ENCODE measurements around the gene HSD11B2.

HSD11B2 gene

DNA sequence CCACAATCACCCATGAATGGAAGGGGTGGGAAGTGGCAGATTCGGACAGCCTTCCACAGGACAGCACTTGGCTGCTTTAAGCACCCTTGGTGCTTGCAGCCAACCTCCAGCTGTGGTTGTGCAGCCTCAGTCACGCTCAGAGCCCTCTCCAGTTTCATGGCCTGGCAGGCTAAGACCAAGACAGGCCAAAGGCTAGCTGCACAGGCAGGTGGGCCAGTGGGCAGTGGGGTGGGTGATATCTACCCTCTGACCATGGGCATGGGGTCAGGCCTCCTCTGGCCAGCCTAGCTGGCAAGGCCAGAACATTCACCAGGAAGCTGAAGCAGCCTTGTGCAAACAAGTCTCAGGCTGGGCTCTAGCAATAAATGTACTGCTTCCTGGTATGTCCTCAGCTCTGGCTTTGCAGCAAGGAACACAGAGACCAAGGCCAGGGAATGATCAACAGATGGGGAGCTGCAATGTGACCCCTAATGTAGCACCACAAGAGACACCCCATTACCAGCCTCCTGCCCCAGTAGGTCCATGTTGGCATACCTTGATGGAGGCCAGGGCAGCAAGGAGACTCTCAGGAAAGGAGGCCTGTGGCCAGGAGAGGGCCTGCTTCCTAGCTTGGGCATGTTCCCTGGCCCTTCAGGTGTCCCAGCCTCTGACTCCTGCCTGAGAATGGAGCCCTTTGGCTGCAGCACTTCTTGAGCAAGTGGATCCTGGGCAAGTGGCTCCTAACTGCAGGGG is 20.9 kb downstream of the HSD11B2 start:
- no peak for DNase-seq (ENCODE audit: low spot score)

DNA sequence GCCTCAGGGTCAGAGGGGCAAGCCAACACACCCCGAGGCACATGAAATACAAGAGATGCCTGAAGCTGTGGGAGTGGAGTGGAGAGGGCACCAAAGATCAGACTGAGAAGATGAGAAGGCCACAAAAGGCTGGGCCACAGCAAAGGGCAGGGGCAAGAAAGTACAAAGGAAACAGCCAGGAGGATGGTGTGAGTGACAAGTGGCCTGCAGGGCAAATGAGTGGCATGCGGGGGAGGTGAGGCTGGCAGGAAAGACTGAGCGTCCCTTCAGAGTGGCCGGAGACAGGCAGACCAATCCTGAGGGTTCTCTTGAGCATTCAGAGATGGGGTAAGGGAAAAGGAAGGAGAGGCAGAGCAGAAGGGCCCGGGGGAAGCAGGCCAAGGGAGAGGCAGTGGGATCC is 23.2 kb downstream of the HSD11B2 start:
- DNase-seq (ENCODE audit: low spot score): no peak

DNA sequence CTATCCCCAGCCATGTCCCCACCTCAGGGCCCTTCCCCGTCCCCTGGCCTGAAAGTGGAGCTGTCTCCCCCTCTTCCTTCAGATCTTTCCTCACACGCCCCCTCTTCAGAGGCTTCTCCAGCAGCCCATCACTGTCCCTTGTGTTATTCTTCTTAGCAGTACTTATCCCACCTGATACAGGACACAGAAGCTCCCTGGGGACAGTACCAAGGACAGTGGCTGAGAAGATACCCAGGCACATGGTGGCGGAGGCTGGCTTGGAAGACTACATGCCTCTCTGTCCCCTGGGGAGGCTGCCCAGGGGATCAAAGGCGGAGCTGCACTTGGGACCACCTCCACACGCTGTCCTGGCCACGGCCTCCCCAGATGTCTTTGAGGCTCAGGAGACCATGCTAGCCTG is 23.9 kb downstream of the HSD11B2 start:
- no peak for DNase-seq (ENCODE audit: low spot score)

DNA sequence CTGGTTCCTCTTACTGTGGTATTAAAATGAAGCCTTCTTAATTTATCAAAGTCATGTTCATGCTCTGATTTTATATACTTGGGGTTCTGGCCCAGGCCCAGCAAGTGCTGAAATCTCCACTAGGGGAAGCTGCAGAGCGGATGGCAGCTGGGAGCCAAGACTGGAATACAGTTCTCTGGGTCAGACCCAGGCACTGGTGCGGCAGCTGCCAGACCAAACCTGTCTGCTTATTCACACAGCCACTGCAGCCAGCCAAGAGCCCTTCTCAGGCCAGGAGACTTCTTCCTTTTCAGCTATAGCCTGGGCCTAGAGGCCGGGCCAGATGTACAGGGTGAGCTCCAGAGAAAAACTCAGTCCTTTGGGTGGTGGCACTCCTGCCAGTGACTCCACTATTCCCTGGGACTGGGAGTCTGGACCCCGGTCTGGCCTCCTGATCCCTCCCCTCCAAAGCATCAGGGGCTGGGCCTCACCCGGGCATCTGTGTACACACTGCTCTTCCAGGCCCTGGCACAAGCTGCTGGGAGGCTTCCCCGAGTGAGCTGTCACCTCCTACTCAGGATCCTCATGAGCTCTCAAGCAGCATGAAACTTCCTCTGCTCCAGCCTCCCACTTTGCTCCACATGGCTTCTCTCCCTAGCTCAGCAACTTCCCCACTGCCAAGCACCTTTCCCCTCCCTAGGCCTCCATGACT is 25.6 kb downstream of the HSD11B2 start:
- DNase-seq (ENCODE audit: low spot score): no peak

DNA sequence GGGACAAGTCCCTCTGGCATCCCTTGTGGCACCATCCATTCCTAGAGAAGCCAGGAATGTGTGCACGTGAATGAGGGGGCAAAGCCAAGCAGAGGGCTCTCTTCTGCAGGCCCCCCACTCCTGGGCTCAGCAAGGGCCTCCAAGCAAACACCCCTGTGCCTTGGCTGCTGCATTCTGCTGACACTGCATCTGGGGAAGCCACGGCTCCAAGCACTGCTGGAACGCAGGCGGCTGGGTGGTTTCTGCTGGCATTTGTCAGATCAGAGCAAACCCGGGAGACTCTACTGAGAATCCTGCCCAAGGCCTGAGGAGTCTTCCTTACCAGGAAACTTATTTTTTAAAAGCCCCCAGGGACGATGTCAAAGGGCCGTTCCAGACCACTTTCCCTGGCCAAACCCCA is 26.7 kb downstream of the HSD11B2 start:
- DNase-seq (ENCODE audit: low spot score): no peak

DNA sequence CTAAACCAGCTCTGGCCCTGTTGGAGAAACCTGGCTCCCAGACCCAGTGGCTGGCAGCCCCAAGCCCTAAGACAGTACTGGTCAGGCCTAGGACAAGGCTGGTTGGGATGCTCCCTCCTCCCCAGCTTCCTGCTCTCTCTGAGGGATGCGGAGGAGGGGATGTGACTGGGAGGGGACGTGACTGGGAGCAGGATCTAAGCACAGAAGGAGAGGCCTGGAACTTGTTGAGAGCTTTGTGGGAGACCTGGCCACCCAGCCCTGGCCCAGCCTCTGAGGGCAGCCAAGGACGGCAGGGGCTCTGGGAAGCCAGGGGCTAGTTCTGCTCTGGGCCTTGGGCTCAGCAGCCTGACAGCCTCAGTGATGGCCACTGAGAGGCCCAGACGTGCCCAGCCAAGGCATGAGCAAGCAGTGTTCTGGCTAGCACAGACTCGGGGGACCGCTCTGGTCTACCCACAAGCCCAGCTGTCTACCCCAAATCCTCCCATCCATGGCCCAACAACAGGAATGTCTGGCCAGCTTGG is 27.3 kb downstream of the HSD11B2 start:
- no peak for DNase-seq (ENCODE audit: low spot score)

DNA sequence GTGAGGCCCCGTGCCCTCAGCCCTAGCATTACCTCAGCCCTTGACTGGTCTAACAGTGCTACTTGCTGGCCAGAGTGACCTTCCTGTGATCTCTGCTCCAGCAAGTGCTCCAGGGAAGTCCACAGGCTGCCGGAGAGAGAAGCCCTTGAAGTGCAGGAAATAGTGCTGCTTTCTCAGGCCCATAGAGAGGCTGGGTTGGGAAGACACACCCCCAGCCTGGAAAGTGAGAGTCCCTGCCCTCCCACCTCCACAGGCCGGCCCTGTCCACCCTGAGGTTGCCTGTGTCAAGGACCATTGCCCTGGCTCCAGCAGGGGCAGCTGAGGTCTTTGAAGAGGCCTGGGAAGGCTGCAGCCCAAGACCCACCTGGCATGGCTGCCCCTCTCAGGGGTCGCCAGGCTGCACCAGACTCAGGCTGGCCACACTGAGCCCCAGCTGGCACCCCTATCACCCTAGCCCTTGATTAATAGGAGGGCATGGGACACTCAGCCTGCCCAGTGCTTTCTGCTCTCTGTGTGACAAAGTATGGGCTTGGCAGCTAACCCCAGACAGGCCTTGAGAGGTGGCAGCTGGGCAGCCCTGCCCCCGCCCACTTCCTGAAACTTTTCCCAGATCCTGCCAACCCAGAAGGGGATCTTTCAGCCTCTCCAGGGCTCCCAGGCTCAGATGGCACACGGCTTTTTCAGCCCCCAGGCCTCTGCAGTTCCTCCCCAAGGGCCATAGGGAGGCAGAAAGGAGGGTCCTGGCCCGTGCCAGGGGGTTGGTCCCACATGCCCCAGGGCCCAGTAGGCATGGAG is 28.3 kb downstream of the HSD11B2 start:
- no peak for DNase-seq (ENCODE audit: low spot score)

DNA sequence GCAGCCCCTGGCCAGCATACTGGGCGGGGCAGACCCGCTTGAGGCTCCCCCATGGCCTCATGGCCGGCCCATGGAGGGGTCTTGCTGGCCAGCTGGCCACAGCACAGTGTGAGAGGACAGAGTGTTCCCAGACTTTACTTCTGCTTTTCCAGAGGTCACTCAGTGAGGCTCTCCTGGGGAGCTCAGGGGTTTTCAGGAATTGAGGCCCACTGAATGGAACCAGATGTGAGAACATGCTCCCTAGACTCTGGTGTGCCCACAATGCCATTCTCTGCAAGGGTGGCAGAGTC is 28.9 kb downstream of the HSD11B2 start:
- no peak for DNase-seq (ENCODE audit: low spot score)

DNA sequence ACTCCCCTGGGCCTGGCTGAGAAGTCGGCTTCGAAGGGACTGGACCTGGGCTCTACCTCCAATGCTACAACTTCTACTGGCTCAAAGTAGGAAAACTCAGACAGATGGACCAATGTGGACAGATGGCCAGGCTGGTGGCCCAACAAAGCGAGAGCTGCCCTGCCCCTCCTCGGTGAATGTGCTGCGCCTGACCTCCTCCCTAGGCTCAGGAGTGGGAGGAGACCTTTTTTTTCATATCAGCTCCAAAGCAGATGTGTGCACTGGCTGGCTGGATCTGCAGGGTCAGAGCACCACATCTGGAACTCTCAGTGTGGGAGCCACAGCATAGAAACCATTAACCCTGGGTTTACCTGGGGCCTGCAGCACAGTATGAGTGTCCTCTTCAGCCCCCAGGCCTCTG is 29.2 kb downstream of the HSD11B2 start:
- no peak for DNase-seq (ENCODE audit: low spot score)

DNA sequence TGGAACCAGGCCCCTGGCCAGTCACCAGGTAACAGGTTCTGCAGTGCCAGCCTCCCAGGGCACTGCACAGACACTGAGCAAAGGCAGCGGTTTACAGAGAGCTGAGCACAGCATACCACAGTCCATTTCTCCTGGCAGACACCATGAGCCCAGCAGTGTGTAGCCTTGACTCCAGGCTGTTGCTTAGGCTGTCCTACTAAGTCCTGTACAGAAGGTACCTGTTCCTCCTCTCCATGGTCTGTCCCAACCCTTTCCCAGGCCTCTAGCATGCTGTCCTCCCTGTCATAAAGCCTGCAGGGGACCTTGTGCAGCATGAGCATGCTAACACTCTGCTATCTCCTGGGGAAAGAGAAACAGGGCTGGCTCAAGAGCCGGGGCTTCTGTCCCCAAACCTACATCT is 30.0 kb downstream of the HSD11B2 start:
- no peak for DNase-seq (ENCODE audit: low spot score)

DNA sequence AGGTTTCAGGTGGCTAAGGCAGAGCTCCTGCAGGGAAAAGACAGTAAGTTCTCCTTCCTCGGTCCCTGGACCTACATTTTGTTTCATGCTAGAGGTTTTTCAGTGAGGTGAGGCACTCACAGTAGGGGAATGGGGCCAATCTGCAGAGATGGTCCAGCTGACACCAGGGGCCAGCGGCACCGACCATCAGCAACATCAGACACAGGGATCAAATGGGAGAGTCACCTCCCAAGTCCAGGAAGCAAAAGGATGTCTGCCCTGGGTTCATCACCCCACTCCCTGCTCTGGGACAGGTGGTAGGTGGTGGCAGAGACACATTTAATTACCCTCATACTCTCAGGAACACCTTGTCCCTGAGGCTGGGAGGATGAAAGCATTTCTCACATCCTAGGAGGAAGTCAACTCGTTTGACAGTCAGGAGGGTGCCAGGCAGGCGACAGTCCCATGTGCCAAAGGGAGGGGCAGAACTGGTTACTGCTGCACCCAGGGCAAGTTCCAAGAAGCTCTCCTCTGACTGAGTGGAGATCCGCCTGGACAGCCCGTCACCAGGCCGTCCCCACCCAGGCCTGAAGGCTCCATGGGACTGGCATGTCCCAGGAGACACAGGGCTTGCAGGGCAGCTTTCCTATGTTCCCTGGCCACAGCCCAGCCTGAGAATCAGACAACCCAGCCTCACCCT is 30.8 kb downstream of the HSD11B2 start:
- DNase-seq (ENCODE audit: low spot score): no peak

DNA sequence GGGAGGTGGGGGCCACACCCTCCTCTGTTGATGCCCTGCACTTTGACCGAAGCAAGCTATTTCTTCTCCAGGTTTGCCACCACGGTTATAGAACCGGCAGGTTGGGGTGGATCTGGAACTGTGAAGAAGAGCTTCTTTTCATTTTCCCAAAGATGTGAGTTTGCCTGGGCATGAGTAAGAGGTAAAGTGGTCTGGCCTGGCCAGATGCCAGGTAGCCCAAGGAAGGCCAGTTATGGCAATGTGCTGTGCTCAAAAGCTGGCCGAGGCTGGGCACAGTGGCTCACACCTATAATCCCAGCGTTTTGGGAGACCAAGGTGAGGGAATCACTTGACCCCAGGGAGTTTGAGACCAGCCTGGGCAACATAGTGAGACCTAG is 31.3 kb downstream of the HSD11B2 start:
- no peak for DNase-seq (ENCODE audit: low spot score)

DNA sequence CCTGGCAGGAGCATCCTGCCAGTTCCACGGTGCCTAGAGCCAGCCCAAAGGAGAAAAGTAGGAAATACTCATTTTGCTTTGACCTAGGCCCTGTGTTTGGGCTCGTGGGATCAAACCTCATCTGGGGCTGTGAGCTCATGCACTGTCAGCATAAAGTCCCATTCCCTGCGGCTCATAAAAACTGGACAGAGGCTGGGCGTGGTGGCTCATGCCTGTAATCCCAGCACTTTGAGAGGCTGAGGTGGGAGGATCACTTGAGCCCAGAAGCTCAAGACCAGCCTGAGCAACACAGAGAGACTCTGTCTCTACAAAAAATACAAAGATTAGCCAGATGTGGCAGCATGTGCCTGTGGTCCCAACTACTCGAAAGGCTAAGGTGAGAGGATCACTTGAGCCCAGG is 32.1 kb downstream of the HSD11B2 start:
- no peak for DNase-seq (ENCODE audit: low spot score)

DNA sequence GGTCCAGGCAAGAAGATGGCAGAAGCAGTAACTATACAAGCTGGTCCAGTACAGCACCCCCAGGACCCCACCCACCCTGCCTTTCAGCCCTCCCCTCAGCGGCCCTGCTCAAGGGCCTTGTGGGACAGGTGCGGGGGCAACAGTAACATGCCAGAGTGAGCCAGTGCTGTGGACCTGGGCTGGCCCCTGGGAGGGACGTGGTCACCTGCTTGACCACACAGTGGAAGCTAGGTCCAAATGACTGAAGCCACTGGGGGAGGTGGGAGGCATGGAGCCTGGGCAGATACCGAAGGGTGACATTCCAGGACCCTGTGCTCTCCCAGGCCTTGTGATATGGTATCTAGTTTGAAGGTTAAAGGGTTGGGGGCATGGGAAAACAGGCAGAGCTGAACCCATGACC is 32.8 kb downstream of the HSD11B2 start:
- DNase-seq (ENCODE audit: low spot score): no peak

DNA sequence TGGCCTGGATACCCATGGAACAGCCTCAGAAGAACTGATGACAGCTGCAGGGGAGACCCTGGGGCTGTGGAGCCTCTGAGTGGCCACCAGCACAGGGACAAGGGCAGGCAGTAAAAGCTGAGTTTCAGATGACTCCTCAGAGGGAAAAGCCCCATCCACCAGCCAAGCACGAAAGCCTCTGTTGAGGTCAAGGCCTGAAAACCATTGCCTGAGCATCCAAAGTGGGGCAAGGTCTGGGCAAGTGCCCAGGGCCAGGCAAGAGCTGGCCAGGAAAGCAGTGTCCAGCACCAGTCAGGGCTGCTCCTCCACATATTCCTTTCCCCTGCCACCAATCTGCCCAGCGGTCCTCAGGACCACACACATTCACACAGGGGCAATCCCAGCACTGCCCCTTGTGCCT is 33.6 kb downstream of the HSD11B2 start:
- DNase-seq (ENCODE audit: low spot score): no peak

DNA sequence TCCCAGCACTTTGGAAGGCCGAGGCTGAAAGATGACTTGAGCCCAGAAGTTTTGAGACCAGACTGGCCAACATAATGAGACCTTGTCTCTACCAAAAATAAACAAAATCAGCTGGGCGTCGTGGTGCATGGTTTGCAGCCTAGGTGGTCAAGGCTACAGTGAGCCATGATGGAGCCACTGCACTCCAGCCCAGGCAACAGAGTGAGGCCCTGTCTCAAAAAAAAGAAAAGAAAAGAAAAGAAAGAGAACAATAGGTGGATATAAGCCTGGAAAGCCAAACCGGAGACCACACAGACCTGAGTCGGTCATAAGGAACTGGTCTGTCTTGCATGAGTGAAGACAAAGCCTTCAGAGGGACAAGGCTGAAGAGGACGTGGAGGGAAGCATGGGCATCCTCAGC is 35.7 kb downstream of the HSD11B2 start:
- no peak for DNase-seq (ENCODE audit: low spot score)

DNA sequence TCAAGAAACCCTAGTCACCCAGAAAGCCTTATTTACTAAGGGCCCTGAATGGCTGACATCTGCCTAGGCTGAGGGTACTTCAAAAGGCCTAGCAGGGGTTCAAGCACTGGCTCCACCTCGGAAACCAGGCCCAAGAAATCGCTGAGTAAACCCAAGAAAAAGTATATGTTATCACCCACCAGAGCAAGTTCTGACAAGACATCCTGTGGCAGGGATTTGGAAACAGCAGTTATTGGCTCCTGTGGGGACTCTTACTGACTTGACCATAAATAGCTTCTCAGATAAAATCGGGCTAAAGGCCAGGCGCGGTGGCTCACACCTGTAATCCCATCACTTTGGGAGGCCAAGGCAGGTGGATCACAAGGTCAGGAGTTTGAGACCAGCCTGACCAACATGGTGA is 37.8 kb downstream of the HSD11B2 start:
- DNase-seq (ENCODE audit: low spot score): no peak

DNA sequence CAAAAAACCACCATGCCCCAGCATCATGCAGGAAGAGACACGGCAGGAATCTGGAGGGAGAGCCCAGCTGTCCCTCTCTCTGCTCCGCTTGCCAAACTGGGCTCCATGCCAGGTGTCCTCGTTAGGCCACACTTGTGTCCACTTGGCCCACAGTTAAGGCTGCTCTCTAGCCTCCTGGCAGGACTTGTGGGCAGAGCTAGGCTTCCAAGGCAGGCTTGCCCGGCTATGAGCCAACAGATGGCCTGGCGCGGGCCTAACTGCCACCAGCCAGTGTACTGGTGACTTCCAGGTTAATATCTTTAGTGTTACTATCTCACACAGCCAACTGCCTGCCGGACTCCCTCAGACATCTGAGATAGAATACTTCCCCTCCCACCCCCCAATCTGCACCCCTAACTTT is 39.4 kb downstream of the HSD11B2 start:
- DNase-seq (ENCODE audit: low spot score): no peak

DNA sequence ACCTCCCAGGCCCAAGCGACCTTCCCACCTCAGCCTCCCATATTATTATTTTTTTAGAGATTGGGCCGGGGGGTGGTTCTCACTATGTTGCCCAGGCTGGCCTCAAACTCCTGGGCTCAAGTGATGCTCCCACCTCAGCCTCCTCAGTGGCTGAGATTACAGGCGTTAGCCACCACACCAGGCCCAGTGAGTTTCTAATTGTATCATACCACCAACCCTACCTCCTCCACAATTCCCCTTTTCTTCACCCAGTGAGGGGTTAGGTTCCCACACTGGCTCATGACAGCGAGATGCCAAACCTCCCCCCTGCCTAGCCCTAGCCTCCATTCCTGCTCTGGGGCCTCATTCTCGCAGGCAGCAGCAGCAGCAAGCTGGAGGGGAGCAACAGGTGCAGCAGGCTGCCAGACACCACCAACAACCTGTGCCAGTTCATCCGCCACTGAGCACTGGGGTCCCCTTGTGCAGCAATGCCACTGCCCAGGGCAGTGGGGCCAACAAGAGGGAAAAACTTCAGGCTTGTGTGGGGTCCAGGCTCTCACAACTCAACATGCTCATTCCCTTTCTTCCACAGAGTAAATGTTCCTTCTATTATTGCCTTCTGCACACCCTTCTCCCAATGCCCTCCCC is 41.0 kb downstream of the HSD11B2 start:
- DNase-seq (ENCODE audit: low spot score): no peak

DNA sequence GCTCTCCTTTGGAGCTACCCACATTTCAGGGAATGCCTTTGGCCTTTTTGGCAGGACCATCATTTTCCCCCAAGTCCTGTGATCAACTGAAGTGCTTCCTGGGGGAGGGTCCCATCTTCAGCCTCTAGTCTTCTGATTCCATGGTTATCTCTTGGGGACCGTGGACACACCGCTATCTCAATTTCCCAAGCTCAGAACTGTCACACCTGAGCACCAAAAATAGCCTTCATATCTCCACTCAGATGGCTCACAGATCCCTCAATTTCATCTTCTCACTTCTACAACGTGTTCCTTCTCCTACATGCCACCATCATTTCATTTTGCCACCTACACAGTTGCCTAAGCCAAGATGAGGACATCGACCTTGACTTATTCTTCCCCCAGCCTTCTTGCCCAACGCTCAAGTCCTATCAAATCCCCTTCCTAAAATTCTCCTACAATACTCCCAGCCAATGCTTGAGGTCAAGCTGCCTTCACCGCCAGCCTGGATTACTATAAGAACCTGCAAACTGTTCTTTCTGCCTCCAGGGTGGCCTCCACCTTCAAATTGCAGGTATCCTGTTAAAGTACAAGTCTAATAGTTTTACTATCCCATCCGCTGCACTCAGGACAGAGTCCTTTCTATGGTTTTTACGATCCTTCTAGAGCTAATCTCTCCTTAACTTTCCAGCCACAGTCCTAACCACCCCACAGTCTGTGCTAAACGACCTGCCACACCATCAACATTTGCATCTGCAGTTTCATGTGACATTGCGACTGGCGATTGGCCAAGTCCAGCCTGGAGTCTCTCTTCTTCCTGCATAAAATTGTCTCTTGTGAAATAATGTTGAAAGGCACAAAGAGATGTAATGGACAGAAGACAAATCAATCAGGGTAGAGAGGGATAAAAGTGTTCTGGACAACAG is 43.9 kb downstream of the HSD11B2 start:
- no peak for DNase-seq (ENCODE audit: low spot score)

DNA sequence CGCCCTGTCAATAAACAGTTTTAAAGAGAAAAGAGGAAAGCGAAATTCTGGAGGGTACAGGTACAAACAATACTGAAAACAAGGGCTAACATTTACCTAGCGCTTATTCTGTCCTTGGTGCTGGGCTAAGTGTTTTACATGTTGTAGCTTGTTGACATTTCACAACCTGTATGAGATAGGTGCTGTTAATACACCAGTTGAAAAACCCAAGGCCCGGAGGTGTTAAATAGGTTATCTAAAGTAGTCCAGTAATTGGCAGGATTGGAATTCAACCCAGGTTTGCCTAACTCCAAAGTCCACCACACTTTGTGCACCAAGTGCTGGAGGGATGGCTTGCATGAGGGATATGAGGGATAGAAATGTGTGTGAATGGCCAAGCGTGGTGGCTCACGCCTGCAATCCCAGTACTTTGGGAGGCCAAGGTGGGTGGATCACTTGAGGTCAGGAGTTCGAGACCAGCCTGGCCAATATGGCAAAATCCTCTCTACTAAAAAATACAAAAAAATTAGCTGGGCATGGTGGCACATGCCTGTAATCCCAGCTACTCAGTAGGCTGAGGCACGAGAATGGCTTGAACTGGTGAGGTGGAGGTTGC is 47.1 kb downstream of the HSD11B2 start:
- no peak for DNase-seq (ENCODE audit: low spot score)

Data from D341Med (cell line).